GM06990 (cell line): Measurements from ENCODE around the gene CCSER2.

Experiments used
- DNase-seq: peaks from one replicate; pipeline ENCODE4 v3.0.0-alpha.2; 2011; ENCODE audit not compliant: insufficient read length; ENCODE audit errors: extremely low read depth
- H3K27me3 ChIP-seq: replicated peaks from 2 replicates; pipeline ENCODE4 v1.6.0; 2011; ENCODE audit warnings: low read length; ENCODE audit not compliant: control insufficient read depth, insufficient read depth
- H3K36me3 ChIP-seq: 2 replicates; pipeline ENCODE4 v1.5.1; 2011; ENCODE audit warnings: low read length; ENCODE audit not compliant: control insufficient read depth, insufficient read depth
- H3K4me3 ChIP-seq: replicated peaks from 2 replicates; pipeline ENCODE4 v1.5.1; 2011; ENCODE audit warnings: low read depth, mild to moderate bottlenecking, control low read depth, low read length
- CTCF ChIP-seq: IDR thresholded peaks from 2 replicates; pipeline ENCODE4 v1.5.1; 2011; ENCODE audit warnings: low read length, control low read depth, mild to moderate bottlenecking, inconsistent platforms; ENCODE audit not compliant: insufficient read depth, poor library complexity, severe bottlenecking

CCSER2 gene

GRCh38 chr10:84290235-84290634, 38.2 kb upstream of the CCSER2 start:
- TF ChIP-seq CTCF = no peak

GRCh38 chr10:84291384-84291783, 37.0 kb upstream of the CCSER2 start:
- no peak for TF ChIP-seq CTCF
- Histone ChIP-seq H3K4me3 (no peak overlapping the region), H3K27me3 (0 out of 2 replicates have a peak, but pooled peaks cover 1% of the 10 kb centered on the region), H3K36me3 (no peaks in the 10 kb centered on the region)
- DNase-seq = no peak

More at GRCh38 chr10:84290235-84290634, 38.2 kb upstream of the CCSER2 start:
- no peak overlapping the region for H3K4me3 ChIP-seq
- no peaks in the 10 kb centered on the region for H3K36me3 ChIP-seq
- 0 out of 2 replicates have a peak, but pooled peaks cover 1% of the 10 kb centered on the region for H3K27me3 ChIP-seq
- DNase-seq = no peak

- TF ChIP-seq CTCF = no peak
- Histone ChIP-seq H3K36me3 (no peaks in the 10 kb centered on the region), H3K4me3 (no peak overlapping the region), H3K27me3 (0 out of 2 replicates have a peak, but pooled peaks cover 1% of the 10 kb centered on the region)
- DNase-seq = no peak
These were observed 35.9 kb upstream of the CCSER2 start for GRCh38 chr10:84292502-84292901.

GRCh38 chr10:84293171-84293570, 35.2 kb upstream of the CCSER2 start:
- H3K27me3 ChIP-seq = 0 out of 2 replicates have a peak, but pooled peaks cover under 1% of the 10 kb centered on the region
- no peak for DNase-seq
- TF ChIP-seq CTCF = no peak
- no peaks in the 10 kb centered on the region for H3K36me3 ChIP-seq
- no peak overlapping the region for H3K4me3 ChIP-seq

- H3K4me3 ChIP-seq = no peak overlapping the region
- no peaks in the 10 kb centered on the region for H3K36me3 ChIP-seq
- no peaks in the 10 kb centered on the region; the same call in 1 of the 2 replicates for H3K27me3 ChIP-seq
- no peak for TF ChIP-seq CTCF
- DNase-seq = no peak
These were observed 34.8 kb upstream of the CCSER2 start for GRCh38 chr10:84293574-84294016.

- Histone ChIP-seq H3K27me3 (no peaks in the 10 kb centered on the region; the same call in 1 of the 2 replicates), H3K36me3 (no peaks in the 10 kb centered on the region), H3K4me3 (no peak overlapping the region)
- DNase-seq = no peak
- no peak for TF ChIP-seq CTCF
These were observed 33.5 kb upstream of the CCSER2 start for GRCh38 chr10:84294766-84295447.
